Ramos (cell line): ENCODE results near the gene TRAF6.
"Not testable (repeated sequence)": the region's sequence is repeated elsewhere in the genome, so short reads cannot be mapped to it uniquely, and the experiment has no call there.

ENCODE experiments used
- in situ Hi-C: fragments of 300-500 bp; cut with MboI; formaldehyde crosslinking; loops from one replicate; pipeline ENCODE4 v1.14.3; 2022; ENCODE audit warnings: low sequenced_read_pairs; ENCODE audit not compliant: unreplicated experiment

TRAF6 gene

DNA sequence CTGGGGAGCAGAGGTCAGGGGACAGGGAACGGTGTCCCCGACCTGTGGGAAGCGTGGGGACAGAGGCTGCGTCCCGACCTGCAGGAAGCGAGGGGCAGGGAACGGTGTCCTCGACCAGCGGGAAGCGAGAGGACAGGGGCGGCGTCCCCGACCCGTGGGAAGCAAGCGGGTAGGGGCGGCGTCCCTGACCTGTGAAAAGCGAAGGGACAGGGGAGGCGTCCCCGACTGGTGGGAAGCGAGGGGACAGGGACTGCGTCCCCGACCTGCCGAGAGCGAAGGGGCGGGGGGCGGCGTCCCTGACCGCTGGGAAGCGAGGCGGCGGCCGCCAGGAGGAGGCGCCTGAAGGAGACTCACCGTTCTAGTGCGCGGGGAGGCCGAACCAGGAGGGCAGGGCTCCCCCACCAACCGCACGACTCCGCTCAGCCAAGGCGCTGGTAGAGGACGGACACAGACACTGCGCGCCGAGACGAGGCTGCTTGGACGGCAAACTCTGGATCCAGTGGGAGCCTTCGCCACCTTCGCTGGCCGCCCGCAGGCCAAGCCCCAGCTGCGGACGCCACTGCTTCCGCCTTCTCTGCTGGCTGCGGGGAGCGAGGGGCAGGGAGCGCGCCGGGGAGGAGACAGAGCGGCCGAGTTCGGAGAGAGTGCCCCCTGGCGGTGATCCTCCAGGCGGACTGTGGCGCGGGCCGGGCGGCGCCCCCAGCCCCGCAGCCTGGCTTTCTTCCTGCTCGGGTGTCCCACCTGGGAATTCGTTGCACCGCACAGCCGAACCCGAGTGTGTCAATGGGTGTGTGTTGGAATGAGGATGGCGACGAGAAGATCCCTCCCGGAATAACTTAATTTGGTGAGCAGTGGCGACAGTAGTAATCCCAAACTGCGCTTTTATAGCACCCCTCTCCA is at the start of gene TRAF6:
TRAF6 (minus strand) TSS at position 579 of the 900 bp plus-strand sequence. CDS start 8,757 bp downstream, outside the sequence.
- in situ Hi-C loops: no loop called here

DNA sequence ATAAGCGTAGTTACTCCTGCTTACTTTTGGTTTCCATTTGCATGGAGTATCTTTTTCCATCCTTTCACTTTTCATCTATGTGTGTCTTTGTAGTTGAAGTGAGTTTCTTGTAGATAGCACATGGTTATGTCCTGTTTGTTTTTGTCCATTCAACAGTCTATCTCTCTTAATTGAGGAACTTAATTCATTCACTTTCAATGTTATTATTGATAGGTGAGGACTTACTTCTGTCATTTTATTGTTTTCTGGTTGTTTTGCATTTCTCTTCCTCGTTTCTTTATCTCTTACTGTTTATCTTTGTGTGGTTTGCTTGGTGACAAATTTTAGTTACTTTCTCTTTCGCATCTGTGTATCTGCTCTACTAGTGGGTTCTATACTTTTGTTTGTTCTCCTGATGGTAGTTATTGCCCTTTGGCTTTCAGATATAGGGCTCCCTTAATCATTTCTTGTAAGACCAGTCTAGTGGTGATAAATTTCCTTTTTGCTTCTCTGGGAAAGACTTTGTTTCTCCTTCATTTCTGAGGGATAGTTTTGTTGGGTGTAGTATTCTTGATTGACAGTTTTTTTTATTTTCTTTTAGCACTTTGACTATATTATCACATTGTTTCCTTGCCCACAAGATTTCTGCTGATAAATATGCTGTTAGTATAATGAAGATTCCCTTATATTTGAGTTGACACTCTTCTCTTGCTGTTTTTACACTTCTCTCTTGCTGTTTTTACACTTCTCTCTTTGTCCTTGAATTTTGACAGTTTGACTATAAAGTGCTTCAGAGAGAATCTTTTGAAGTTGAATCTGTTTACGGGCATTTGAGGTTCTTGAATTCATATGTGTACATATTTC is 48.7 kb upstream of the TRAF6 start:
- in situ Hi-C loops: no loop called here

- in situ Hi-C loops: no loop called here
Measured at GRCh38 chr11:36557991-36558390, 47.9 kb upstream of the TRAF6 start.

DNA sequence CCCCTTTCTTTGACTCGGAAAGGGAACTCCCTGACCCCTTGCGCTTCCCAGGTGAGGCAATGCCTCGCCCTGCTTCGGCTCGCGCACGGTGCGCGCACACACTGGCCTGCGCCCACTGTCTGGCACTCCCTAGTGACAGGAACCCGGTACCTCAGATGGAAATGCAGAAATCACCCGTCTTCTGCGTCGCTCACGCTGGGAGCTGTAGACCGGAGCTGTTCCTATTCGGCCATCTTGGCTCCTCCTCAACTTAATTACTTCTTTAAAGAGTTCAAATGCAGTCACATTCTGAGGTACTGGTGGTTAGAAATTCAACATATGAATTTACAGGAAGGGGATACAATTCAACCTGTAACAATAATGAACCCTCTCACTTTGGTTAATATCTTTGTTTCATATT is 47.3 kb upstream of the TRAF6 start:
- in situ Hi-C loops: not testable (repeated sequence)

- in situ Hi-C loops: no loop called here
Measured at GRCh38 chr11:36550385-36551115, 40.5 kb upstream of the TRAF6 start.

DNA sequence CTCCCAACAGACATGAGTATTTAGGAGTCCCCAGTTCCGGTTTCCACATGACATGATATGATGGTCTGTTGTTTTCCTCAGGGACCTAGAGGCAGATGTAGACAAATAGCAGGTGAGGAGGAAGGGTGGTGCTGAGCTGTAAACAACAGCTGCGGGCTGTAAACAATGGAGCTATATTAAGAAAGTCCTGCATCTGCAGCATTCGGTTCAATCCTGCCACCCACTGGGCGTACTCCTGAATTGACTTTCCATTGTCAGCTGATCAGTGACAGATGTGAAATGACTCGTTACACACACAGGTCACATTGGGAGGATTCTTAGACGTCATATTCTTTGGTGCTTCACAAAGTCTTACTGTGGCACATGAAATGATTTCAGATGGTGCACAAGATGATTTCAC is 30.9 kb upstream of the TRAF6 start:
- in situ Hi-C loops: no loop called here

DNA sequence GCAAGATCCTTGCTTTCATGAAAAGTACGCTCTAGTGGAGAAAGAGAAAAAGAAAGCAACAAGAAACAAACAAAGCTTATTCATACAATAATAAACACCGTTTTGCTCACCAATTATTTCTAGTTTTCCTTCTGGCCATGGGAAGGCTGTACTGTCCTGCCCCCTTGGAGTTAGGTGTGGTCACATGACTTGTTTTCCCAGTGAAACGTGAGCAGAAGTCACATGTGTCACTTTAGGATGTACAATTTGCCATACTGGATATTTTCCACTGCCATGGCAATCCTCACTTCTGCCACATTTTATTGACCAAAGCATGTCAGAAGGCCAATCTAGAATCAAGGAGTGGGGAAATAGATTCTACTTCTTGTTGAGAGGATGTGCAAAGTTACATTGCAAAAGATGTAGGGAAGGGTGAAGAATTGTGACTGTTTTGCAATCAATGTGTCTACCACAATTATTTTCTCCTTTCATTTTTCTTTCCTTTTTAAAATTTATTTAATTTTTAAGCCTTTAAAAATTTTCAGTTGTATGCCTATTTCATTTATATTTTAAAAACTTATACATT is 24.3 kb upstream of the TRAF6 start:
- in situ Hi-C loops: no loop called here

- in situ Hi-C loops: no loop called here
Measured at GRCh38 chr11:36532941-36533601, 23.0 kb upstream of the TRAF6 start.

- in situ Hi-C loops: no loop called here
Measured at GRCh38 chr11:36530840-36531239, 20.8 kb upstream of the TRAF6 start.

- in situ Hi-C loops: no loop called here
Measured at GRCh38 chr11:36513965-36514364, 3.9 kb upstream of the TRAF6 start.

DNA sequence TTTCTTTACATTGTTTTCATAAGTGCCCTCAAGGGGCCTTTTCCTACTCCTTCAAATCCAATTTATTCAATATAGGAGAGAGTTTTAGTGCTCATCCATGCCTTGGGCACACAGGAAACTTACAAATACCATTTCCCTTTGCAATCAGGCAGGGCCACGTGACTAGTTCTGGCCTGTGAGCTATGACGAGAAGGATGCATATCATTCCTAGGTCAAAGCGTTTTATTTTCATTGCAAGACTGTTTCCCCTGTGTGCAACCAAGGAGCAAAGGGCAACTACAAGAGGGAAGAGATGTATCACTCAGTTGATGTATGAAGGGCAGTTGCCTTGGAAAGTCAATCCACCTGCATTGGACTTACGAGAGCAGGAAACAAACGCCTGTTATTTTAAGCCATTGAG is 1.9 kb upstream of the TRAF6 start:
- in situ Hi-C loops: no loop called here

GRCh38 chr11:36511062-36511461 is 990 bp upstream of the TRAF6 start:
- in situ Hi-C loops: not testable (repeated sequence)

DNA sequence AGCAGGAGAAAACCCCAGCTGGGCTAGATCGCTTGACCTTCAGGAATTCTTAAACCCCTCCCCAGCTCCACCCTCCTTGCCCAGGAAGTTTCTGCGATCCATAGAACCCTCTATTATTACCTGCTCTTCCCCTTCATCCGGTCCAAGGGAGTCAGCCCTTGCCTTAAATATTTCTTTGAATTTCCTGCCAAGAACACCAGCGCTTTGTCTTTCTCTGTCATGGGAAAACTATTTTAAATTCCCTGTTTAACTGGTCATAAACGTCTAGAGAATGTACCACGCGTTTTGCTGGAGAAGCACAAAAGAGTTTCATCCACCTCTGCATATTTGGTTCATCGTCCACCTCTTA is 496 bp upstream of the TRAF6 start:
- in situ Hi-C loops: no loop called here

DNA sequence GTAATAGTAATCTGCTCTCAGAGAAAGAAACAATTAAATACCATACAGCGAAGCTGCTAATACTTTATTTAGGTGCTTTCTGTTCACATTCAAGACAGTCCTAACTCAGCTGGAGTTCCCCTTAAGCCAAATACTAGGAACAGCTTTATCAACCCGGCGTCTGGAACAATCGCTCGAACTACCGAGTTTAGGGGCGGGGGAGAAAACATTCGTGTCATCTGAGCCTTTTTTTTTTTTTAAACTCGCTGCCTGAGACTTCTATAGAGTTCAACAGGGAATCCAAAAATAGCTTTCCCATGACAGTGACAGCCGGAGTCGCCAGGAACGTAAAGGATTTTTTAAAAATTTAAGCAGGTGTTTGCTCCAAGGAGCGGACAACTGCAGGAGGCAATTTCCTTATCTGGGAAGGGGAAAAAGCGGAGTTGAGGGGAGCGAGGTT is 852 bp downstream of the TRAF6 start:
- in situ Hi-C loops: no loop called here

DNA sequence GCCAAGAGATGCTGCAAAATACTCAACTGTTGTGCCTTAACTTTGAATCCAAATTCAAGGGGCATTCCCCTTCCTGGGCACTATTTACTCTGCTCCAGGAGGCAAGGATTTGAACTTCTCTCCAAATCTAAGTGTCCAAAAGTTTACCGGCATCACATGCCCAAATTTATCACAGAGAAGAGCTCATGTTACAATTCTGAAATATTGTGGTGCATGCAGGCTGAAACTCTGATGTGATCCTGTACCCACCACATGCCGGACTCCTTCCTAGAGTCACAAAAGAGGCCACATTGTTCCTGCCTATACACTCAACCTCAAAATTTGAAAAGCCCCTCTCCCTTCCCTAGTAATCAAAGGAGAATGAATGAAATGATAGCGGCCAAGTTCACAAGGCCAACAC is 1.3 kb downstream of the TRAF6 start:
- in situ Hi-C loops: no loop called here

DNA sequence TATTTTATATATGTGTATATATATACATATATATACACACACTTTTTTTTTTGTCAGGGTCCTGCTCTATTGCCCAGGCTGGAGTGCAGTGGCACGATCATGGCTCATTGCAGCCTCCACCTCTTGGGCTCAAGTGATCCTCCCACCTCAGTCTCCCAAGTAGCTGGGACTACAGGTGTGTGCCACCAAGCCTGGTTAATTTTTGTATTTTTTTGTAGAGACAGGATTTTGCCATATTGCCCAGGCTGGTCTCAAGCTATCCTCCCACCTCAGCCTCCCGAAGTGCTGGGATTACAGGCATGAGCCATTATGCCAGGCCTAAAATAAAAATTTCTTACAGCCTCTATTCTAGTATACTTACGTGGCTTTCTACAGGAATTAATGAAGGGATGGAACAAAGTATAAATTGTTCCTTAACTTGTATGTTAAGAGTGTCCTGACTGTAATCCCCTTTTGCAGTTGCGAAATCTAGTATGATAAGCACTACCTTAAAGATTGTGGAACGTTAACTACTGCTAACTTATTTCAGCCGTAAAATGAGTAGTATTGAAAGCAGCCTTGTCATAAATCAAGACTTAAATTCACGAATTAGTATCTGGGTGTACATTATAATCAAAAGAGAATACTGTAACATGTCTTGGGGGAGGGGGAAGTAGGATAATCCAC is 2.1 kb downstream of the TRAF6 start:
- in situ Hi-C loops: no loop called here

GRCh38 chr11:36501236-36501635 is 8.8 kb downstream of the TRAF6 start:
- in situ Hi-C loops: no loop called here

DNA sequence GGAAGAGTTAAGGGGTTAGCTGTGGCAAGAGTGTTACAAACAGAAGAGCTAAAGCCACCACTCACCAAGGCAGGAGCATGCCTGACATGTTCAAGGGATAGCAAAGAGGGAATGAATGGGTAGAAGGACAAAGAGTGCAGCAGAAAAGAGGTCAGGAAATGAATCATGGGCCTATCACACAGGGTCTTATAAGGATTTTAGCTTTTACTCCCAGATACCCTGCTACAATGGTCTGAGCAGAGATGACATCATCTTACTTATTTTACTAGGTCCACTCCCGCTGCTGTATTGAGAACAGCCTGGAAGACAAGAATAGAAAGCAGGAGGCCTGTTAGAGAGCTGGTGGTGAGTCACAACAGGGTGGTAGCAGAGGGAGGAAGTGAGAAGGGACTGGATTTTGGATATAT is 9.8 kb downstream of the TRAF6 start:
- in situ Hi-C loops: no loop called here

DNA sequence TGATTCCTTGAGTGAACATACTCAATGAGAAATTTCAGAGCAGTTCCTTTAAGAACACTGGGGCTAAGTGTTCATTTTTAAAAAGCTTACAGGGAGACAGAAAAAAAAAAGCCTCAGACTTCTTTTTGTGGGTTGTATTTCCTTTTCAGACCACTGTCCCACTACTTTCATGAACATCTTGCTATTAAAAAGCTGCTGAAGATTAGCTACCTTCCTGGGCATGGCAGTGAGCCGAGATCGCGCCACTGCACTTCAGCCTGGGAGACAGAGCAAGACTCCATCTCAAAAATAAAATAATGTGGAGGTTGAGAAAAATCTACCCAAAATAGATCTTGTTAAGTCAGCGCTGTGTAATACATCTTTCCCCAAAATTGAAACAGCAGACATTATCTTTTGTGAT is 10.8 kb downstream of the TRAF6 start:
- in situ Hi-C loops: loop anchor here (10.0 kb wide), 1 partner anchor 205 kb away; the partner anchor contains the start of gene PRR5L
